A673 (cell line): ENCODE data around the gene GRB7. TPM values are rescaled to one million over a fixed set of nuclear protein-coding genes. Genes with fewer than 3 reads are reported as not detected.
"Not testable (repeated sequence)": the region's sequence is repeated elsewhere in the genome, so short reads cannot be mapped to it uniquely, and the experiment has no call there.

ENCODE experiments used
- BruUV-seq: library from RNA; stranded (reverse); fragments of 400-500 nt; replicated peaks from 2 replicates; lab custom pipeline; 2021; lab: Mats Ljungman, UMichigan
- CTCF ChIA-PET: fragments of 300-600 bp; sonication (Branson Sonifier 250); formaldehyde crosslinking; loops from one replicate; lab custom pipeline; 2022; ENCODE audit warnings: antibody characterized with exemption; lab: Charles Lee
- POLR2A ChIA-PET: fragments of 300-600 bp; sonication (Branson Sonifier 250); formaldehyde crosslinking; loops from one replicate; lab custom pipeline; 2022; ENCODE audit warnings: antibody characterized with exemption; ENCODE audit not compliant: low non-redundant PET; lab: Charles Lee
- DNase-seq: peaks from one replicate; pipeline ENCODE4 v3.0.0-alpha.2; 2015; ENCODE audit warnings: low spot score
- H3K27ac ChIP-seq: fragments of 200-600 bp; sonication (generic); 2 replicates; pipeline ENCODE4 v1.5.1; 2016; ENCODE audit warnings: mixed run types, low read depth, mild to moderate bottlenecking, mixed read lengths, antibody characterized with exemption, low read length; ENCODE audit not compliant: poor library complexity, severe bottlenecking
- H3K27me3 ChIP-seq: fragments of 200-600 bp; sonication (generic); replicated peaks from 2 replicates; pipeline ENCODE4 v1.6.1; 2017; ENCODE audit warnings: mixed run types, low read depth, mild to moderate bottlenecking, mixed read lengths, antibody characterized with exemption, low read length; ENCODE audit not compliant: insufficient read depth, poor library complexity
- H3K36me3 ChIP-seq: fragments of 200-600 bp; sonication (generic); 2 replicates; pipeline ENCODE4 v1.6.1; 2016; ENCODE audit warnings: mixed run types, mild to moderate bottlenecking, mixed read lengths, antibody characterized with exemption, low read length; ENCODE audit not compliant: insufficient read depth, poor library complexity, severe bottlenecking
- H3K4me1 ChIP-seq: fragments of 200-600 bp; sonication (generic); 2 replicates; pipeline ENCODE4 v1.6.1; 2017; ENCODE audit warnings: mixed run types, mild to moderate bottlenecking, mixed read lengths, antibody characterized with exemption, low read length; ENCODE audit not compliant: insufficient read depth, poor library complexity, severe bottlenecking
- H3K4me3 ChIP-seq: fragments of 200-600 bp; sonication (generic); 2 replicates; pipeline ENCODE4 v1.5.1; 2016; ENCODE audit warnings: low read depth, mixed run types, mild to moderate bottlenecking, mixed read lengths, low read length; ENCODE audit not compliant: poor library complexity, severe bottlenecking
- H3K9me3 ChIP-seq: fragments of 200-600 bp; sonication (generic); 2 replicates; pipeline ENCODE4 v1.6.1; 2016; ENCODE audit warnings: mixed run types, low read depth, mild to moderate bottlenecking, mixed read lengths, antibody characterized with exemption, low read length; ENCODE audit not compliant: poor library complexity, severe bottlenecking
- CTCF ChIP-seq: fragments of 300-800, 200-600 bp; sonication (generic); conservative IDR thresholded peaks from 2 replicates; pipeline ENCODE4 v1.5.1; 2017; ENCODE audit warnings: low read depth, mild to moderate bottlenecking, antibody characterized with exemption, low read length, moderate library complexity, mixed read lengths
- EZH2 ChIP-seq: fragments of 200-600 bp; sonication (generic); IDR thresholded peaks from 2 replicates; pipeline ENCODE4 v1.6.1; 2017; ENCODE audit warnings: borderline replicate concordance, low read depth, mild to moderate bottlenecking, mixed read lengths, antibody characterized with exemption, low read length; ENCODE audit not compliant: poor library complexity, severe bottlenecking
- intact Hi-C: fragments of 100-400 bp; cut with micrococcal nuclease; formaldehyde crosslinking; loops from one replicate; pipeline ENCODE4 v1.10.0; 2022; ENCODE audit not compliant: unreplicated experiment
- total RNA-seq: library from RNA; stranded (reverse); gene quantifications from 2 replicates; pipeline ENCODE4 v1.2.3, GENCODE V29; 2021

Gene GRB7
- total RNA-seq, 1 experiment from 2014 or later: 0.62 TPM

GRCh38 chr17:39746145-39746461 lies 8.4 kb downstream of the GRB7 start:
- ChIA-PET POLR2A (no interaction called here), CTCF (no interaction called here)
- Histone ChIP-seq H3K4me3 (no peak overlapping the region), H3K27ac (no peak overlapping the region), H3K4me1 (no peaks in the 10 kb centered on the region), H3K27me3 (no peaks in the 10 kb centered on the region), H3K36me3 (no peaks in the 10 kb centered on the region), H3K9me3 (no peaks in the 10 kb centered on the region)
- DNase-seq: no peak
- intact Hi-C loops: no loop called here
- no peak for TF ChIP-seq CTCF
- no peak for TF ChIP-seq EZH2
- no TSS peak for BruUV-seq

GRCh38 chr17:39747745-39748144 lies 10.0 kb downstream of the GRB7 start:
- H3K27me3 ChIP-seq: no peaks in the 10 kb centered on the region
- H3K36me3 ChIP-seq: no peaks in the 10 kb centered on the region
- H3K27ac ChIP-seq: no peak overlapping the region
- H3K4me1 ChIP-seq: no peaks in the 10 kb centered on the region
- ChIA-PET POLR2A (no interaction called here), CTCF (no interaction called here)
- no peak for TF ChIP-seq EZH2
- TF ChIP-seq CTCF: no peak
- BruUV-seq: no TSS peak
- H3K4me3 ChIP-seq: no peak overlapping the region
- intact Hi-C loops: no loop called here
- no peaks in the 10 kb centered on the region for H3K9me3 ChIP-seq
- DNase-seq: no peak

- DNase-seq, intact Hi-C loops, BruUV-seq, H3K27ac ChIP-seq, POLR2A ChIA-PET, H3K27me3 ChIP-seq, CTCF ChIA-PET, H3K4me3 ChIP-seq, H3K9me3 ChIP-seq, H3K4me1 ChIP-seq, H3K36me3 ChIP-seq: not testable (repeated sequence)
Observed at GRCh38 chr17:39748444-39749034, 10.8 kb downstream of the GRB7 start.

GRCh38 chr17:39750131-39751015 lies 12.6 kb downstream of the GRB7 start:
- Histone ChIP-seq H3K9me3 (no peaks in the 10 kb centered on the region), H3K27ac (no peak overlapping the region), H3K27me3 (no peaks in the 10 kb centered on the region), H3K4me3 (no peak overlapping the region), H3K4me1 (no peaks in the 10 kb centered on the region), H3K36me3 (no peaks in the 10 kb centered on the region)
- intact Hi-C loops: loop anchor here (5.0 kb wide), 1 partner anchor 128 kb away; no protein-coding TSS in a partner anchor
- BruUV-seq: no TSS peak
- CTCF ChIA-PET: no interaction called here
- DNase-seq: no peak
- POLR2A ChIA-PET: no interaction called here
- TF ChIP-seq CTCF (no peak), EZH2 (no peak)
